NT2/D1 (cell line): ENCODE measurements around the gene PTPRK.

Experiments
- SUZ12 ChIP-seq: IDR thresholded peaks from 2 replicates; pipeline ENCODE4 v1.6.1; 2011; ENCODE audit not compliant: insufficient read length, insufficient read depth; ENCODE audit errors: extremely low read depth
- YY1 ChIP-seq: IDR thresholded peaks from 2 replicates; pipeline ENCODE4 v1.6.1; 2011; ENCODE audit not compliant: insufficient read length, insufficient read depth
- ZNF274 ChIP-seq: IDR thresholded peaks from 2 replicates; pipeline ENCODE4 v1.6.1; 2011; ENCODE audit warnings: mild to moderate bottlenecking, low read depth, low read length

GRCh38 chr6:128063850-128064539 lies 456.4 kb downstream of the PTPRK start:
- TF ChIP-seq YY1 (no peak), ZNF274 (no peak), SUZ12 (no peak)
